Liver (tissue), 9 donors: Measurements from ENCODE around the gene BARHL1. TPM values are rescaled to one million over a fixed set of nuclear protein-coding genes. Genes with fewer than 3 reads are reported as not detected.

Experiments
- DNase-seq: peaks from one replicate; pipeline ENCODE4 v3.0.0-alpha.2; 2017; ENCODE audit warnings: low spot score
- H3K27ac ChIP-seq, 2 donors: one replicate each; pipeline ENCODE4 v1.7.0; 2013; ENCODE audit warnings: inconsistent platforms in 2 of 2, low read length in 2 of 2, control low read depth in 1 of 2, low read depth in 1 of 2, mild to moderate bottlenecking in 1 of 2
- H3K27me3 ChIP-seq, 4 donors: one replicate each; pipeline versions ENCODE4 v1.6.1 to v1.7.0; 2013; ENCODE audit warnings: low read length in 3 of 4, inconsistent platforms in 1 of 4, mild to moderate bottlenecking in 1 of 4, moderate library complexity in 1 of 4; ENCODE audit not compliant: control insufficient read depth in 4 of 4, insufficient read depth in 4 of 4
- H3K36me3 ChIP-seq, 4 donors: one replicate each; pipeline versions ENCODE4 v1.6.1 to v1.7.0; 2013; ENCODE audit warnings: low read length in 3 of 4, mild to moderate bottlenecking in 3 of 4, low read depth in 1 of 4, moderate library complexity in 1 of 4; ENCODE audit not compliant: control insufficient read depth in 4 of 4, insufficient read depth in 3 of 4
- H3K4me1 ChIP-seq, 4 donors: one replicate each; pipeline versions ENCODE4 v1.6.1 to v1.7.0; 2013; ENCODE audit warnings: low read length in 3 of 4, mild to moderate bottlenecking in 3 of 4, moderate library complexity in 1 of 4; ENCODE audit not compliant: control insufficient read depth in 4 of 4, insufficient read depth in 4 of 4
- H3K4me3 ChIP-seq, 3 donors: one replicate each; pipeline versions ENCODE4 v1.6.1 to v1.7.0; 2013; ENCODE audit warnings: low read length in 3 of 3, control low read depth in 1 of 3, low read depth in 1 of 3, mild to moderate bottlenecking in 1 of 3
- H3K9ac ChIP-seq, 2 donors: one replicate each; pipeline ENCODE4 v1.7.0; 2013; ENCODE audit warnings: low read length in 2 of 2, mild to moderate bottlenecking in 2 of 2, moderate library complexity in 2 of 2, control low read depth in 1 of 2, low read depth in 1 of 2
- H3K9me3 ChIP-seq, 4 donors: one replicate each; pipeline versions ENCODE4 v1.6.1 to v1.7.0; 2013; ENCODE audit warnings: low read length in 3 of 4; ENCODE audit not compliant: control insufficient read depth in 4 of 4
- EGR1 ChIP-seq, 2 donors: IDR thresholded peaks; 2 replicates each; pipeline ENCODE4 v1.6.1; 2016 to 2018; ENCODE audit warnings: antibody characterized with exemption in 2 of 2, low read depth in 2 of 2
- FOXA1 ChIP-seq: IDR thresholded peaks from 2 replicates; pipeline ENCODE4 v1.6.1; 2016; ENCODE audit warnings: antibody characterized with exemption
- FOXA2 ChIP-seq: IDR thresholded peaks from 2 replicates; pipeline ENCODE4 v1.6.1; 2016; ENCODE audit warnings: antibody characterized with exemption
- GABPA ChIP-seq, 2 donors: IDR thresholded peaks in 1 of 2; conservative IDR thresholded peaks in 1 of 2; 2 replicates each; pipeline ENCODE4 v1.6.1; 2016; ENCODE audit warnings: antibody characterized with exemption in 2 of 2, mild to moderate bottlenecking in 1 of 2, moderate library complexity in 1 of 2
- HNF4A ChIP-seq, 2 donors: conservative IDR thresholded peaks; 2 replicates each; pipeline ENCODE4 v1.6.1; 2016; ENCODE audit warnings: antibody characterized with exemption in 2 of 2, mild to moderate bottlenecking in 2 of 2
- HNF4G ChIP-seq: IDR thresholded peaks from 2 replicates; pipeline ENCODE4 v1.6.1; 2016; ENCODE audit warnings: antibody characterized with exemption
- JUND ChIP-seq, 2 donors: IDR thresholded peaks; 2 replicates each; pipeline ENCODE4 v1.6.1; 2016; ENCODE audit warnings: antibody characterized with exemption in 2 of 2
- NR2F2 ChIP-seq: IDR thresholded peaks from 2 replicates; pipeline ENCODE4 v1.6.1; 2016; ENCODE audit warnings: antibody characterized with exemption
- RAD21 ChIP-seq, 2 donors: IDR thresholded peaks; 2 replicates each; pipeline ENCODE4 v1.6.1; 2016; ENCODE audit warnings: antibody characterized with exemption in 2 of 2, mild to moderate bottlenecking in 2 of 2
- RXRA ChIP-seq, 2 donors: IDR thresholded peaks; 2 replicates each; pipeline ENCODE4 v1.6.1; 2017 to 2018; ENCODE audit warnings: antibody characterized with exemption in 2 of 2, mild to moderate bottlenecking in 1 of 2
- SP1 ChIP-seq: IDR thresholded peaks from 2 replicates; pipeline ENCODE4 v1.6.1; 2018; ENCODE audit warnings: antibody characterized with exemption, mild to moderate bottlenecking
- TAF1 ChIP-seq: conservative IDR thresholded peaks from 2 replicates; pipeline ENCODE4 v1.6.1; 2016; ENCODE audit warnings: antibody characterized with exemption, mild to moderate bottlenecking
- YY1 ChIP-seq: IDR thresholded peaks from 2 replicates; pipeline ENCODE4 v1.6.1; 2016; ENCODE audit warnings: antibody characterized with exemption, mild to moderate bottlenecking
- WGBS: extraction: QIAGEN DNeasy Blood & Tissue Kit; methylation state at CpG from one replicate; pipeline ENCODE4 v1.1.7; 2013; 5-methylcytosine and 5-hydroxymethylcytosine counted together
- polyA plus RNA-seq, 2 donors: library from polyadenylated mRNA; stranded (reverse) in 1 of 2; unstranded in 1 of 2; fragments of 200-250 nt in 1 of 2; fragments of >200 nt in 1 of 2; fragmentation: Nextera tagmentation in 1 of 2; extraction: Ambion mirVana in 1 of 2; gene quantifications; one replicate each; pipeline versions ENCODE4 v1.2.1 to v1.2.3, GENCODE V29; 2013 to 2015
- total RNA-seq, 2 donors: library from RNA; depleted of rRNA; stranded (reverse); fragments of >200 nt; gene quantifications; one replicate each; pipeline ENCODE4 v1.2.3, GENCODE V29; 2014
- TF ChIP-seq, protein P1 (sequence below): IDR thresholded peaks from 2 replicates; pipeline ENCODE4 v1.6.1; 2016; ENCODE audit warnings: antibody characterized with exemption
- TF ChIP-seq, protein P2 (sequence below): IDR thresholded peaks from 2 replicates; pipeline ENCODE4 v1.6.1; 2016; ENCODE audit warnings: antibody characterized with exemption, mild to moderate bottlenecking
- TF ChIP-seq, protein P3 (sequence below): IDR thresholded peaks from 2 replicates; pipeline ENCODE4 v1.6.1; 2016; ENCODE audit warnings: antibody characterized with exemption
- TF ChIP-seq, protein P4 (sequence below): IDR thresholded peaks from 2 replicates; pipeline ENCODE4 v1.6.1; 2016; ENCODE audit warnings: antibody characterized with exemption
- TF ChIP-seq, protein P5 (sequence below): fragments of 150-350 bp; IDR thresholded peaks from 2 replicates; pipeline ENCODE4 v1.5.1; 2017; ENCODE audit warnings: improper control_type of control experiment, low read depth, low read length; ENCODE audit not compliant: missing input control
- donor health status: healthy.
- donor health status: healthy.
- donor health status: healthy.
- donor health status: healthy.
- donor health status: healthy.

The BARHL1 gene
- total and polyA plus RNA-seq, 4 donors = not detected

DNA sequence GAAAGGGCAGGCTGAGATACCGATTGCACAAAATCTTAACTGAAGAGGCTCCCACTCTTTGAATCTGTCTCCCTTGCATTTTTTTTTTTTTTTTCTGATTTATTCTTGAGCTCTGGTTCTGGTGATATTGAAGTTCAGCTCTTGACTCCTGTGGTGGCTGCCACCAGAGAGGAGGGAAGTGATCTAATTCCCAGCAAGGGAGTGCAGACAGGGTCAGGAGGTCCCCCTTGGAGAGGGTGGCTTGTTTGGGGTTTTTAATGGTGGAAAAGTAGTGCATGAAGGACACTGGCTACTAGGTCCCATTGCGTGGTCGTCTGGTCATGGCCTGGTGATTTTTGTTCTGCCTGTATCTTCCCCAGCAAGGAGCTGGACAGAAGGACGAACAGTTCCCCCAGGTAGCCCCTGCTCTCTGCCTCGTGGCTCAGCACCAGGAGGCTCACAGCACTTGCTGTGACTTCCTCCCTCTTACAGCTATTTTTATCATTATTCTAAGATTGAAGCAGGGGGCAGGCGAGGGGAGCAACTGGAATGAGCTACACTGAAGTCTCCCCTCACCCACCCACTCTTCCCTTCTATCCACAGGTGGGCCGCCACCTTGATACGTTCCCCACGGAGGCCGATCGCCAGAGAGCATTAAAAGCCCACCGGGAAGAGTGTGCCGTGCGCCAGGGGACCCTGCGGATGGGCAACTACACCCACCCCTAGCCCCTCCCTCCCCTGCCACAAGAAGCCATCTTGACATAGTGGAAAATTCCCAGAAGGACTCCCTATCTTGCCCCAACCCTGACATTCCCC lies 10.4 kb upstream of the BARHL1 start:
- H3K36me3 ChIP-seq = no peaks in the 10 kb centered on the region
- H3K27ac ChIP-seq = no peak overlapping the region
- peaks cover 0 to under 1% (median 0%) of the 10 kb centered on the region in 4 donors for H3K27me3 ChIP-seq
- H3K4me1 ChIP-seq = no peaks in the 10 kb centered on the region
- no peak overlapping the region for H3K4me3 ChIP-seq
- TF ChIP-seq JUND (IDR thresholded peaks at IDR 0.05) (no peak), TAF1 (no peak), GABPA (IDR thresholded peaks at IDR 0.05 in 1 of 2, conservative IDR thresholded peaks at IDR 0.05 in 1 of 2) (no peak), RXRA (IDR thresholded peaks at IDR 0.05) (no peak), SP1 (no peak), YY1 (no peak), RAD21 (IDR thresholded peaks at IDR 0.05) (no peak), FOXA2 (no peak), EGR1 (IDR thresholded peaks at IDR 0.05; ENCODE audit: low read depth in 2 of 2) (no peak), FOXA1 (no peak), HNF4A (conservative IDR thresholded peaks at IDR 0.05) (no peak), NR2F2 (no peak), HNF4G (no peak)
- TF ChIP-seq, protein P1, sequence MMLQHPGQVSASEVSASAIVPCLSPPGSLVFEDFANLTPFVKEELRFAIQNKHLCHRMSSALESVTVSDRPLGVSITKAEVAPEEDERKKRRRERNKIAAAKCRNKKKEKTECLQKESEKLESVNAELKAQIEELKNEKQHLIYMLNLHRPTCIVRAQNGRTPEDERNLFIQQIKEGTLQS = no peak
- TF ChIP-seq, protein P2, sequence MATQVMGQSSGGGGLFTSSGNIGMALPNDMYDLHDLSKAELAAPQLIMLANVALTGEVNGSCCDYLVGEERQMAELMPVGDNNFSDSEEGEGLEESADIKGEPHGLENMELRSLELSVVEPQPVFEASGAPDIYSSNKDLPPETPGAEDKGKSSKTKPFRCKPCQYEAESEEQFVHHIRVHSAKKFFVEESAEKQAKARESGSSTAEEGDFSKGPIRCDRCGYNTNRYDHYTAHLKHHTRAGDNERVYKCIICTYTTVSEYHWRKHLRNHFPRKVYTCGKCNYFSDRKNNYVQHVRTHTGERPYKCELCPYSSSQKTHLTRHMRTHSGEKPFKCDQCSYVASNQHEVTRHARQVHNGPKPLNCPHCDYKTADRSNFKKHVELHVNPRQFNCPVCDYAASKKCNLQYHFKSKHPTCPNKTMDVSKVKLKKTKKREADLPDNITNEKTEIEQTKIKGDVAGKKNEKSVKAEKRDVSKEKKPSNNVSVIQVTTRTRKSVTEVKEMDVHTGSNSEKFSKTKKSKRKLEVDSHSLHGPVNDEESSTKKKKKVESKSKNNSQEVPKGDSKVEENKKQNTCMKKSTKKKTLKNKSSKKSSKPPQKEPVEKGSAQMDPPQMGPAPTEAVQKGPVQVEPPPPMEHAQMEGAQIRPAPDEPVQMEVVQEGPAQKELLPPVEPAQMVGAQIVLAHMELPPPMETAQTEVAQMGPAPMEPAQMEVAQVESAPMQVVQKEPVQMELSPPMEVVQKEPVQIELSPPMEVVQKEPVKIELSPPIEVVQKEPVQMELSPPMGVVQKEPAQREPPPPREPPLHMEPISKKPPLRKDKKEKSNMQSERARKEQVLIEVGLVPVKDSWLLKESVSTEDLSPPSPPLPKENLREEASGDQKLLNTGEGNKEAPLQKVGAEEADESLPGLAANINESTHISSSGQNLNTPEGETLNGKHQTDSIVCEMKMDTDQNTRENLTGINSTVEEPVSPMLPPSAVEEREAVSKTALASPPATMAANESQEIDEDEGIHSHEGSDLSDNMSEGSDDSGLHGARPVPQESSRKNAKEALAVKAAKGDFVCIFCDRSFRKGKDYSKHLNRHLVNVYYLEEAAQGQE = no peak
- TF ChIP-seq, protein P3, sequence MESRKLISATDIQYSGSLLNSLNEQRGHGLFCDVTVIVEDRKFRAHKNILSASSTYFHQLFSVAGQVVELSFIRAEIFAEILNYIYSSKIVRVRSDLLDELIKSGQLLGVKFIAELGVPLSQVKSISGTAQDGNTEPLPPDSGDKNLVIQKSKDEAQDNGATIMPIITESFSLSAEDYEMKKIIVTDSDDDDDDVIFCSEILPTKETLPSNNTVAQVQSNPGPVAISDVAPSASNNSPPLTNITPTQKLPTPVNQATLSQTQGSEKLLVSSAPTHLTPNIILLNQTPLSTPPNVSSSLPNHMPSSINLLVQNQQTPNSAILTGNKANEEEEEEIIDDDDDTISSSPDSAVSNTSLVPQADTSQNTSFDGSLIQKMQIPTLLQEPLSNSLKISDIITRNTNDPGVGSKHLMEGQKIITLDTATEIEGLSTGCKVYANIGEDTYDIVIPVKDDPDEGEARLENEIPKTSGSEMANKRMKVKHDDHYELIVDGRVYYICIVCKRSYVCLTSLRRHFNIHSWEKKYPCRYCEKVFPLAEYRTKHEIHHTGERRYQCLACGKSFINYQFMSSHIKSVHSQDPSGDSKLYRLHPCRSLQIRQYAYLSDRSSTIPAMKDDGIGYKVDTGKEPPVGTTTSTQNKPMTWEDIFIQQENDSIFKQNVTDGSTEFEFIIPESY = no peak
- TF ChIP-seq, protein P4, sequence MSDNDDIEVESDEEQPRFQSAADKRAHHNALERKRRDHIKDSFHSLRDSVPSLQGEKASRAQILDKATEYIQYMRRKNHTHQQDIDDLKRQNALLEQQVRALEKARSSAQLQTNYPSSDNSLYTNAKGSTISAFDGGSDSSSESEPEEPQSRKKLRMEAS = no peak
- TF ChIP-seq, protein P5, sequence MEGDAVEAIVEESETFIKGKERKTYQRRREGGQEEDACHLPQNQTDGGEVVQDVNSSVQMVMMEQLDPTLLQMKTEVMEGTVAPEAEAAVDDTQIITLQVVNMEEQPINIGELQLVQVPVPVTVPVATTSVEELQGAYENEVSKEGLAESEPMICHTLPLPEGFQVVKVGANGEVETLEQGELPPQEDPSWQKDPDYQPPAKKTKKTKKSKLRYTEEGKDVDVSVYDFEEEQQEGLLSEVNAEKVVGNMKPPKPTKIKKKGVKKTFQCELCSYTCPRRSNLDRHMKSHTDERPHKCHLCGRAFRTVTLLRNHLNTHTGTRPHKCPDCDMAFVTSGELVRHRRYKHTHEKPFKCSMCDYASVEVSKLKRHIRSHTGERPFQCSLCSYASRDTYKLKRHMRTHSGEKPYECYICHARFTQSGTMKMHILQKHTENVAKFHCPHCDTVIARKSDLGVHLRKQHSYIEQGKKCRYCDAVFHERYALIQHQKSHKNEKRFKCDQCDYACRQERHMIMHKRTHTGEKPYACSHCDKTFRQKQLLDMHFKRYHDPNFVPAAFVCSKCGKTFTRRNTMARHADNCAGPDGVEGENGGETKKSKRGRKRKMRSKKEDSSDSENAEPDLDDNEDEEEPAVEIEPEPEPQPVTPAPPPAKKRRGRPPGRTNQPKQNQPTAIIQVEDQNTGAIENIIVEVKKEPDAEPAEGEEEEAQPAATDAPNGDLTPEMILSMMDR = no peak
- WGBS = 80% methylated on average over 15 of the region's 15 CpGs
- H3K9ac ChIP-seq = no peak overlapping the region
- H3K9me3 ChIP-seq = no peaks in the 10 kb centered on the region
- DNase-seq = no peak
